ENCODE data around the gene SLC26A11. TPM values are rescaled to one million over a fixed set of nuclear protein-coding genes. Genes with fewer than 3 reads are reported as not detected.

Gene SLC26A11
- total RNA-seq: 1 to 10 TPM; 2.6 to 3.3 (median 3.1) TPM

GRCh38 chr17:80220054-80220735 lies at the start of gene SLC26A11, which contains the start of gene SGSH:
SLC26A11 (plus strand) TSS chr17:80220427; CDS start chr17:80221561, 1,134 bp downstream.
SGSH (minus strand) TSS chr17:80220333; CDS start chr17:80220313, 20 bp downstream.
- peak; percentile 77 to 79 for ATAC-seq
- Histone ChIP-seq H3K9me3 (no peaks in the 10 kb centered on the region), H3K27ac (peak within 1 kb of the TSS; percentile 82 to 85 (median 84)), H3K36me3 (peaks cover 0 to 20% of the 10 kb centered on the region in 2 donors), H3K4me1 (peaks cover 17 to 23% of the 10 kb centered on the region in 2 donors), H3K27me3 (no peaks in the 10 kb centered on the region), H3K4me3 (peak within 1 kb of the TSS; percentile 69 to 90 (median 78))
- peak; percentile 65 to 67 for DNase-seq
- TF ChIP-seq CTCF (IDR thresholded peaks at IDR 0.05 in 4 of 5, conservative IDR thresholded peaks at IDR 0.05 in 1 of 5): peak in 2 of 5 experiments; percentile 15 to 19
- peak; percentile 51 to 60 for TF ChIP-seq POLR2A (IDR thresholded peaks at IDR 0.05)
- in situ Hi-C loops (cut with MboI; ENCODE audit: low sequenced_read_pairs in 4 of 4): no loop called here
- intact Hi-C loops (cut with DNase I; ENCODE audit: low total_unique reads): no loop called here

GRCh38 chr17:80171681-80172080 lies 48.5 kb upstream of the SLC26A11 start:
- no peak overlapping the region for H3K4me3 ChIP-seq
- no peak overlapping the region for H3K27ac ChIP-seq
- no peaks in the 10 kb centered on the region for H3K36me3 ChIP-seq
- H3K4me1 ChIP-seq: peaks cover 0 to 3% of the 10 kb centered on the region in 2 donors
- TF ChIP-seq POLR2A (IDR thresholded peaks at IDR 0.05) (no peak), CTCF (IDR thresholded peaks at IDR 0.05 in 4 of 5, conservative IDR thresholded peaks at IDR 0.05 in 1 of 5) (no peak)
- intact Hi-C loops (cut with DNase I; ENCODE audit: low total_unique reads): no loop called here
- in situ Hi-C loops (cut with MboI; ENCODE audit: low sequenced_read_pairs in 4 of 4): no loop called here
- DNase-seq (no peak), ATAC-seq (no peak)
- H3K27me3 ChIP-seq: peaks cover 0 to 3% (median 0%) of the 10 kb centered on the region in 3 donors
- H3K9me3 ChIP-seq: no peaks in the 10 kb centered on the region

GRCh38 chr17:80173126-80173525 lies 47.1 kb upstream of the SLC26A11 start:
- in situ Hi-C loops (cut with MboI; ENCODE audit: low sequenced_read_pairs in 4 of 4) (no loop called here), intact Hi-C loops (cut with DNase I; ENCODE audit: low total_unique reads) (no loop called here)
- Histone ChIP-seq H3K9me3 (no peaks in the 10 kb centered on the region), H3K36me3 (no peaks in the 10 kb centered on the region), H3K4me3 (no peak overlapping the region), H3K27ac (no peak overlapping the region), H3K27me3 (peaks cover 0 to 3% (median 0%) of the 10 kb centered on the region in 3 donors), H3K4me1 (peaks cover 0 to 3% of the 10 kb centered on the region in 2 donors)
- no peak for ATAC-seq
- TF ChIP-seq POLR2A (IDR thresholded peaks at IDR 0.05) (no peak), CTCF (IDR thresholded peaks at IDR 0.05 in 4 of 5, conservative IDR thresholded peaks at IDR 0.05 in 1 of 5) (no peak)
- DNase-seq: no peak

- H3K27ac ChIP-seq: no peak overlapping the region
- H3K27me3 ChIP-seq: peaks cover 0 to 3% (median 0%) of the 10 kb centered on the region in 3 donors
- peaks cover 0 to 3% of the 10 kb centered on the region in 2 donors for H3K4me1 ChIP-seq
- no peaks in the 10 kb centered on the region for H3K9me3 ChIP-seq
- TF ChIP-seq POLR2A (IDR thresholded peaks at IDR 0.05) (no peak), CTCF (IDR thresholded peaks at IDR 0.05 in 4 of 5, conservative IDR thresholded peaks at IDR 0.05 in 1 of 5) (no peak)
- in situ Hi-C loops (cut with MboI; ENCODE audit: low sequenced_read_pairs in 4 of 4): no loop called here
- H3K36me3 ChIP-seq: no peaks in the 10 kb centered on the region
- ATAC-seq (no peak), DNase-seq (no peak)
- no peak overlapping the region for H3K4me3 ChIP-seq
- intact Hi-C loops (cut with DNase I; ENCODE audit: low total_unique reads): no loop called here
Observed at GRCh38 chr17:80173916-80174315, 46.3 kb upstream of the SLC26A11 start.

Measured in gastrocnemius medialis (tissue), 4 donors.